Gastroesophageal sphincter (tissue), 4 donors: Measurements from ENCODE around the gene ODF2. TPM values are rescaled to one million over a fixed set of nuclear protein-coding genes. Genes with fewer than 3 reads are reported as not detected.

Source experiments
- ATAC-seq: fragments of 150-250 bp; one replicate; pipeline ENCODE4 v1.9.1; 2016; ENCODE audit warnings: mild to moderate bottlenecking, moderate library complexity
- H3K27ac ChIP-seq, 4 donors: fragments of 200-600 bp; sonication (generic) in 3 of 4; 1 replicate in 3 of 4; 2 replicates in 1 of 4; pipeline ENCODE4 v1.5.1; 2016 to 2019
- H3K27me3 ChIP-seq: fragments of 200-600 bp; sonication (generic); one replicate; pipeline ENCODE4 v1.5.1; 2019
- H3K36me3 ChIP-seq, 2 donors: fragments of 200-600 bp; sonication (generic); one replicate each; pipeline ENCODE4 v1.5.1; 2019; ENCODE audit warnings: control low read depth in 1 of 2
- H3K4me1 ChIP-seq, 3 donors: fragments of 200-600 bp; sonication (generic); 1 replicate in 2 of 3; 2 replicates in 1 of 3; pipeline ENCODE4 v1.5.1; 2016 to 2019; ENCODE audit warnings: control low read depth in 2 of 3
- H3K4me3 ChIP-seq, 2 donors: fragments of 200-600 bp; sonication (generic); one replicate each; pipeline ENCODE4 v1.5.1; 2019; ENCODE audit warnings: mild to moderate bottlenecking in 1 of 2, moderate library complexity in 1 of 2
- H3K9me3 ChIP-seq, 3 donors: fragments of 200-600 bp; sonication (generic); one replicate each; pipeline ENCODE4 v1.5.1; 2017 to 2019; ENCODE audit warnings: control low read depth in 2 of 3
- CTCF ChIP-seq, 4 experiments: fragments of 200-600 bp in 2 of 4; fragments of 450-650 bp in 2 of 4; sonication (generic) in 1 of 4; IDR thresholded peaks; one replicate each; pipeline ENCODE4 v1.5.1; 2017 to 2019; ENCODE audit warnings: antibody characterized with exemption in 4 of 4, mild to moderate bottlenecking in 2 of 4, moderate library complexity in 2 of 4
- EP300 ChIP-seq: sonication (generic); formaldehyde crosslinking; IDR thresholded peaks from one replicate; pipeline ENCODE4 v1.6.1; 2017; ENCODE audit warnings: antibody characterized with exemption, mild to moderate bottlenecking
- POLR2A ChIP-seq, 2 donors: fragments of 450-650 bp; IDR thresholded peaks; one replicate each; pipeline ENCODE4 v1.6.1; 2017; ENCODE audit warnings: antibody characterized with exemption in 2 of 2, mild to moderate bottlenecking in 2 of 2, moderate library complexity in 1 of 2
- POLR2AphosphoS5 ChIP-seq: sonication (generic); formaldehyde crosslinking; IDR thresholded peaks from one replicate; pipeline ENCODE4 v1.6.1; 2017; ENCODE audit warnings: antibody characterized with exemption
- WGBS, 2 donors: methylation state at CpG; one replicate each; pipeline ENCODE4 v1.1.5; 2018; ENCODE audit warnings: low coverage in 1 of 2; 5-methylcytosine and 5-hydroxymethylcytosine counted together
- total RNA-seq, 4 donors: library from RNA; depleted of rRNA; stranded (reverse); fragments of >200 nt; gene quantifications; one replicate each; pipeline ENCODE4 v1.1.0, GENCODE V29; 2016

Gene ODF2
- total RNA-seq, 4 donors from 2014 or later = 19.7 to 30.1 (median 26.9) TPM

GRCh38 chr9:128434340-128434739 lies 21.5 kb upstream of the ODF2 start:
- 100% methylated on average over 2 of the region's 17 CpGs; no CpG with 5 or more reads in 1 of the 2 donors for WGBS, 2 donors
- no peaks in the 10 kb centered on the region for H3K27me3 ChIP-seq
- ATAC-seq = no peak
- no peaks in the 10 kb centered on the region for H3K9me3 ChIP-seq
- H3K36me3 ChIP-seq = peaks cover 0 to 52% of the 10 kb centered on the region in 2 donors
- peaks cover 0 to 10% (median 8%) of the 10 kb centered on the region in 3 donors for H3K4me1 ChIP-seq
- TF ChIP-seq POLR2AphosphoS5 (no peak), CTCF (IDR thresholded peaks at IDR 0.05) (no peak), POLR2A (IDR thresholded peaks at IDR 0.05) (no peak), EP300 (no peak)
- H3K27ac ChIP-seq = no peak overlapping the region
- no peak overlapping the region for H3K4me3 ChIP-seq

- no peak for ATAC-seq
- Histone ChIP-seq H3K36me3 (peaks cover 0 to 39% of the 10 kb centered on the region in 2 donors), H3K4me3 (no peak overlapping the region)
Observed at GRCh38 chr9:128435611-128436010, 20.2 kb upstream of the ODF2 start.

GRCh38 chr9:128438343-128439109 lies 17.3 kb upstream of the ODF2 start:
- peak; percentile 93 for ATAC-seq
- TF ChIP-seq POLR2AphosphoS5 = peak; percentile 59
- no peak for TF ChIP-seq EP300
- TF ChIP-seq CTCF (IDR thresholded peaks at IDR 0.05) = peak in 3 of 4 experiments; percentile 89 to 93 (median 93)
- TF ChIP-seq POLR2A (IDR thresholded peaks at IDR 0.05) = no peak
- Histone ChIP-seq H3K4me1 (peaks cover 0 to 10% (median 8%) of the 10 kb centered on the region in 3 donors), H3K9me3 (no peaks in the 10 kb centered on the region), H3K4me3 (no peak overlapping the region), H3K36me3 (peaks cover 0 to 23% of the 10 kb centered on the region in 2 donors), H3K27ac (peak overlapping the region in 2 of 4 donors; percentile 20 to 33), H3K27me3 (peaks cover 9% of the 10 kb centered on the region)
- 0% methylated on average over 3 of the region's 12 CpGs; no CpG with 5 or more reads in 1 of the 2 donors for WGBS, 2 donors

More at GRCh38 chr9:128435611-128436010, 20.2 kb upstream of the ODF2 start:
- Histone ChIP-seq H3K27me3 (no peaks in the 10 kb centered on the region), H3K9me3 (no peaks in the 10 kb centered on the region), H3K27ac (no peak overlapping the region), H3K4me1 (peaks cover 0 to 10% (median 8%) of the 10 kb centered on the region in 3 donors)
- TF ChIP-seq POLR2AphosphoS5 (no peak), EP300 (no peak), POLR2A (IDR thresholded peaks at IDR 0.05) (no peak)
- WGBS, 2 donors = 93 to 100% methylated on average over 1 to 3 of the region's 18 CpGs

- H3K9me3 ChIP-seq = no peaks in the 10 kb centered on the region
- no peak for ATAC-seq
- WGBS, 2 donors = 60% methylated on average over 6 of the region's 7 CpGs; no CpG with 5 or more reads in 1 of the 2 donors
Observed at GRCh38 chr9:128439273-128439672, 16.5 kb upstream of the ODF2 start.

More at GRCh38 chr9:128439273-128439672, 16.5 kb upstream of the ODF2 start:
- peaks cover 15% of the 10 kb centered on the region for H3K27me3 ChIP-seq
- H3K4me3 ChIP-seq = no peak overlapping the region
- no peak overlapping the region for H3K27ac ChIP-seq
- TF ChIP-seq CTCF (IDR thresholded peaks at IDR 0.05) = no peak
- TF ChIP-seq EP300 = no peak
- TF ChIP-seq POLR2A (IDR thresholded peaks at IDR 0.05) = no peak
- TF ChIP-seq POLR2AphosphoS5 = no peak
- peaks cover 0 to 16% of the 10 kb centered on the region in 2 donors for H3K36me3 ChIP-seq
- H3K4me1 ChIP-seq = peaks cover 0 to 10% (median 8%) of the 10 kb centered on the region in 3 donors
